Neuronal stem cell (in vitro differentiated cells): ENCODE data around the gene CFAP206.

Source experiments
- DNase-seq: peaks from one replicate; pipeline ENCODE4 v3.0.0-alpha.2; 2013; ENCODE audit warnings: low spot score
- H2AFZ ChIP-seq: one replicate; pipeline ENCODE4 v1.6.1; 2013; ENCODE audit warnings: mild to moderate bottlenecking, low read length, inconsistent platforms
- H2AK5ac ChIP-seq: 2 replicates; pipeline ENCODE4 v1.6.1; 2013; ENCODE audit warnings: low read depth, mild to moderate bottlenecking, inconsistent platforms, low read length, moderate library complexity, mixed read lengths
- H2BK120ac ChIP-seq: 2 replicates; pipeline ENCODE4 v1.6.1; 2013; ENCODE audit warnings: low read depth, mild to moderate bottlenecking, inconsistent platforms, low read length, moderate library complexity, mixed read lengths
- H2BK12ac ChIP-seq: one replicate; pipeline ENCODE4 v1.6.1; 2013; ENCODE audit warnings: low read length, inconsistent platforms
- H2BK15ac ChIP-seq: 2 replicates; pipeline ENCODE4 v1.6.1; 2013; ENCODE audit warnings: mild to moderate bottlenecking, low read length, inconsistent platforms, mixed read lengths
- H2BK5ac ChIP-seq: one replicate; pipeline ENCODE4 v1.6.1; 2013; ENCODE audit warnings: inconsistent platforms, mild to moderate bottlenecking, low read length, moderate library complexity
- H3K14ac ChIP-seq: one replicate; pipeline ENCODE4 v1.6.1; 2013; ENCODE audit warnings: low read length, inconsistent platforms
- H3K18ac ChIP-seq: 2 replicates; pipeline ENCODE4 v1.6.1; 2013; ENCODE audit warnings: low read length, inconsistent platforms
- H3K23ac ChIP-seq: 2 replicates; pipeline ENCODE4 v1.6.1; 2013; ENCODE audit warnings: low read depth, mild to moderate bottlenecking, mixed read lengths, low read length, inconsistent platforms; ENCODE audit not compliant: poor library complexity
- H3K27ac ChIP-seq: replicated peaks from 3 replicates; pipeline ENCODE4 v1.5.1; 2013; ENCODE audit warnings: low read length, inconsistent platforms
- H3K27me3 ChIP-seq, 3 experiments: 2 replicates each; pipeline ENCODE4 v1.6.1; 2013; ENCODE audit warnings: low read length in 3 of 3, mild to moderate bottlenecking in 2 of 3, inconsistent platforms in 1 of 3, low read depth in 1 of 3, mixed read lengths in 1 of 3, moderate library complexity in 1 of 3; ENCODE audit not compliant: control insufficient read depth in 3 of 3, insufficient read depth in 3 of 3
- H3K36me3 ChIP-seq, 2 donors: replicated peaks in 1 of 2; 2 replicates each; pipeline ENCODE4 v1.6.1; 2013; ENCODE audit warnings: low read length in 2 of 2; ENCODE audit not compliant: control insufficient read depth in 2 of 2, insufficient read depth in 2 of 2
- H3K4ac ChIP-seq: 2 replicates; pipeline ENCODE4 v1.6.1; 2013; ENCODE audit warnings: inconsistent platforms, mild to moderate bottlenecking, low read length, moderate library complexity
- H3K4me1 ChIP-seq, 2 donors: 1 replicate in 1 of 2; 2 replicates in 1 of 2; pipeline ENCODE4 v1.6.1; 2013; ENCODE audit warnings: low read length in 2 of 2, low read depth in 1 of 2; ENCODE audit not compliant: control insufficient read depth in 2 of 2, insufficient read depth in 1 of 2
- H3K4me2 ChIP-seq: one replicate; pipeline ENCODE4 v1.6.1; 2013; ENCODE audit warnings: mild to moderate bottlenecking, low read length, inconsistent platforms; ENCODE audit not compliant: insufficient read depth, poor library complexity, severe bottlenecking
- H3K4me3 ChIP-seq, 2 donors: 2 replicates each; pipeline ENCODE4 v1.5.1; 2013; ENCODE audit warnings: low read length in 2 of 2, mild to moderate bottlenecking in 2 of 2, inconsistent platforms in 1 of 2, moderate library complexity in 1 of 2
- H3K79me1 ChIP-seq: one replicate; pipeline ENCODE4 v1.6.1; 2013; ENCODE audit warnings: low read depth, mild to moderate bottlenecking, inconsistent platforms, low read length, moderate library complexity
- H3K9ac ChIP-seq: one replicate; pipeline ENCODE4 v1.6.1; 2013; ENCODE audit warnings: mild to moderate bottlenecking, low read depth, low read length, inconsistent platforms; ENCODE audit not compliant: poor library complexity
- H3K9me3 ChIP-seq, 2 donors: replicated peaks in 1 of 2; 2 replicates each; pipeline versions ENCODE3 to v1.6.1; 2013; ENCODE audit warnings: low read length in 2 of 2, mild to moderate bottlenecking in 2 of 2, inconsistent platforms in 1 of 2, low read depth in 1 of 2, mixed read lengths in 1 of 2, moderate library complexity in 1 of 2; ENCODE audit not compliant: control insufficient read depth in 2 of 2, insufficient read depth in 1 of 2
- H4K8ac ChIP-seq: one replicate; pipeline ENCODE4 v1.6.1; 2013; ENCODE audit warnings: low read depth, mild to moderate bottlenecking, inconsistent platforms, low read length, moderate library complexity
- H4K91ac ChIP-seq: one replicate; pipeline ENCODE4 v1.6.1; 2013; ENCODE audit warnings: low read length, low read depth, mild to moderate bottlenecking, inconsistent platforms; ENCODE audit not compliant: poor library complexity
- WGBS, 2 donors: extraction: QIAGEN DNeasy Blood & Tissue Kit; methylation state at CpG; one replicate each; pipeline ENCODE4 v1.1.7; 2013; ENCODE audit warnings: missing lambda C conversion rate in 2 of 2, mixed read lengths in 1 of 2; ENCODE audit not compliant: insufficient read length in 2 of 2, insufficient replicate concordance in 1 of 2; ENCODE audit errors: extremely low coverage in 2 of 2; 5-methylcytosine and 5-hydroxymethylcytosine counted together

CFAP206 gene

DNA sequence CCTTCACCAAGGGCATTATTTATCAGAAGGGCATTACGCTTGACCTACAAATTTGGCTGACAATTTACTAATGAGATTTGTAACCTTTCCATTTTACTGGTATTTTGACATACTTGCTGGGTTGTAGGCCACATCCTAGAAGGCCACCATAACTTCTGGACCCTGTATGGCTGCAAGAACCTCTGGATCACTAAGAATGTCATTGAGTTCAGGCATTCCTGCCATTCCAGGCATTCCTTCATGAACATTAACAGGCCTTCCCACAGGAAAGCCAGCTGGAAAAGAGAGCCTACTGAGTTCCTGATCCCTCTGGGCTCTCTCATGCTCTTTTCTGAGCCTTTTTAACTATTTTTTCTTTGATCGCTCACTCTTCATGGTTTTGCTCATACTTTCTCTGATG lies 36.6 kb downstream of the CFAP206 start:
- no peak overlapping the region for H3K4me2 ChIP-seq
- H2AK5ac ChIP-seq = no peak overlapping the region
- H2BK12ac ChIP-seq = no peak overlapping the region
- H3K4ac ChIP-seq = no peak overlapping the region
- H3K9me3 ChIP-seq = no peaks in the 10 kb centered on the region
- peaks cover 0 to 7% of the 10 kb centered on the region in 2 donors for H3K4me1 ChIP-seq
- H2BK120ac ChIP-seq = no peak overlapping the region
- no peak overlapping the region for H3K14ac ChIP-seq
- no peaks in the 10 kb centered on the region for H3K36me3 ChIP-seq
- no peak overlapping the region for H3K9ac ChIP-seq
- H2BK5ac ChIP-seq = no peak overlapping the region
- no peak overlapping the region for H3K23ac ChIP-seq
- H4K91ac ChIP-seq = no peak overlapping the region
- no peak overlapping the region for H3K18ac ChIP-seq
- H3K79me1 ChIP-seq = no peaks in the 10 kb centered on the region
- H3K27me3 ChIP-seq = no peaks in the 10 kb centered on the region
- H4K8ac ChIP-seq = no peak overlapping the region
- no peak overlapping the region for H2BK15ac ChIP-seq
- no peak overlapping the region for H2AFZ ChIP-seq
- WGBS, 2 donors = no CpG with 5 or more reads among the region's 2 CpGs
- no peak overlapping the region for H3K4me3 ChIP-seq
- H3K27ac ChIP-seq = peak overlapping the region; percentile 68
- DNase-seq = peak; percentile 48

- Histone ChIP-seq H3K4ac (no peak overlapping the region), H3K23ac (no peak overlapping the region), H2AK5ac (no peak overlapping the region), H3K27me3 (peaks cover 0 to under 1% (median 0%) of the 10 kb centered on the region in 3 experiments), H3K79me1 (peaks cover 2% of the 10 kb centered on the region), H4K91ac (no peak overlapping the region), H2BK5ac (no peak overlapping the region), H3K9me3 (no peaks in the 10 kb centered on the region), H2BK120ac (no peak overlapping the region), H2BK12ac (no peak overlapping the region), H3K14ac (no peak overlapping the region), H3K36me3 (no peaks in the 10 kb centered on the region), H3K18ac (no peak overlapping the region), H3K4me1 (no peaks in the 10 kb centered on the region), H2AFZ (no peak overlapping the region), H3K4me3 (no peak overlapping the region), H3K27ac (no peak overlapping the region), H3K9ac (no peak overlapping the region), H4K8ac (no peak overlapping the region), H3K4me2 (no peak overlapping the region), H2BK15ac (no peak overlapping the region)
- no peak for DNase-seq
- no CpG with 5 or more reads among the region's 2 CpGs for WGBS, 2 donors
Observed at GRCh38 chr6:87465051-87465450, 57.3 kb downstream of the CFAP206 start.

DNA sequence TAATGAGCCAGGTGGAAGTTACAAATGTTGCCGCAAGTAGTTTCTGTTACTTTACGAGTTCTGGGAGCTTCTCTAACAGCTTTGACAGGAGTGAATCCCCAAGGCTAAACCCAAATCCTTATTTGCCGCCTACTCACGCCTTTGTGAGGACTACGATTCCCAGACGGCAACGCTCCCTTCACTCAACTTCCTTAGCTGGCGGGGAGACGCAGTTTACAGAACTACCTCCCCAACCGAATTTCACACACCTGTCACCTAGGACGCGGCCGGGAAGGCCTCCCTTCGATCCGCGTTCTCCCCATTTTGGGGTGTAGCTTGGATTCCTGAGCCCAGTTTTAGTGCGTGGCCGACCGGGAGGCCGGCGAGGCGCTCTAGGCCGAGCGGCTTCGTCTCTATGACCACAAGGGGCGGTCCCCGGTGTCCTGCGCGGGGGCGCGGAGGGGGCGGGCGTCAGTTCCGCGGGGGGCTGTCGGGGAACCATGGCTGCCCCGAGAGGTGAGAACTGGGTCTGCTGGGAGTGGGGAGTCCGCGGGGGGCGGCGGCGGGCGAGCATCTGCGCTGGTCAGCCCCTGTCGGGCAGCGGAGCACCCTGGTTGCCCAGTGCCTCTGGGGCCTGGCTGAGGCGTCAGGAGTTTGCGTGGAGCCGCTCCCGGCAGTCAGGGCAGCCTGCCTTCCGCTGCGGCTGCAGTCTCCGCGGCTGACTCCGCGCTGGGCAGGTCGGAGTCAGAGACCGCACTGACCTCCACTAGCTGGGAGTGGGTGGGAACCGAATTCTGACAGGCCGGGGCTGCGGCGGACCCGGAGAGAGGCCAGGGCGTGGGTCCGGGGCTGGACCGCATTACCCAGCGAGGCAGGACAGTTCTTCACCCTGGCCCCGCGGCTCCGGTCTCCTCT lies 65.0 kb downstream of the CFAP206 start, which contains the start of gene SLC35A1:
SLC35A1 (plus strand) TSS at position 450 of the 894 bp plus-strand sequence; CDS start at position 480, 30 bp downstream.
- H3K23ac ChIP-seq = peak within 1 kb of the TSS; percentile 62
- H3K36me3 ChIP-seq = no peaks in the 10 kb centered on the region
- H3K4me2 ChIP-seq = peak within 1 kb of the TSS; percentile 65
- H2BK12ac ChIP-seq = peak within 1 kb of the TSS; percentile 78
- peak within 1 kb of the TSS; percentile 85 to 89 for H3K4me3 ChIP-seq
- H3K14ac ChIP-seq = peak within 1 kb of the TSS; percentile 78
- H2BK15ac ChIP-seq = peak within 1 kb of the TSS; percentile 69
- H3K18ac ChIP-seq = peak within 1 kb of the TSS; percentile 98
- no peak within 1 kb of the TSS for H2AK5ac ChIP-seq
- WGBS, 2 donors = no CpG with 5 or more reads among the region's 70 CpGs
- peak within 1 kb of the TSS; percentile 50 for H3K27ac ChIP-seq
- peak within 1 kb of the TSS; percentile 96 for H2AFZ ChIP-seq
- no peak within 1 kb of the TSS for H4K91ac ChIP-seq
- H3K9me3 ChIP-seq = no peaks in the 10 kb centered on the region
- H4K8ac ChIP-seq = no peak within 1 kb of the TSS
- H2BK5ac ChIP-seq = no peak within 1 kb of the TSS
- H3K4me1 ChIP-seq = peaks cover 0 to 5% of the 10 kb centered on the region in 2 donors
- DNase-seq = peak; percentile 82
- no peak within 1 kb of the TSS for H2BK120ac ChIP-seq
- no peaks in the 10 kb centered on the region for H3K79me1 ChIP-seq
- peaks cover 0 to 6% (median 0%) of the 10 kb centered on the region in 3 experiments for H3K27me3 ChIP-seq
- peak within 1 kb of the TSS; percentile 96 for H3K9ac ChIP-seq
- H3K4ac ChIP-seq = no peak within 1 kb of the TSS

- H4K8ac ChIP-seq = no peak overlapping the region
- H3K23ac ChIP-seq = peak overlapping the region; percentile 62
- no peak overlapping the region for H3K14ac ChIP-seq
- H2AFZ ChIP-seq = peak overlapping the region; percentile 96
- peaks cover 0 to 6% (median 0%) of the 10 kb centered on the region in 3 experiments for H3K27me3 ChIP-seq
- H3K36me3 ChIP-seq = no peaks in the 10 kb centered on the region
- no peak for DNase-seq
- H3K9me3 ChIP-seq = no peaks in the 10 kb centered on the region
- H3K18ac ChIP-seq = peak overlapping the region; percentile 97
- H2BK15ac ChIP-seq = no peak overlapping the region
- H3K4me2 ChIP-seq = peak overlapping the region; percentile 65
- H3K4ac ChIP-seq = no peak overlapping the region
- no peak overlapping the region for H2AK5ac ChIP-seq
- H3K4me3 ChIP-seq = peak overlapping the region; percentile 85 to 89
- H3K9ac ChIP-seq = peak overlapping the region; percentile 96
- no peak overlapping the region for H2BK12ac ChIP-seq
- H2BK120ac ChIP-seq = no peak overlapping the region
- H3K4me1 ChIP-seq = peaks cover 0 to 5% of the 10 kb centered on the region in 2 donors
- H3K79me1 ChIP-seq = no peaks in the 10 kb centered on the region
- WGBS, 2 donors = no CpG with 5 or more reads among the region's 15 CpGs
- peak overlapping the region; percentile 50 for H3K27ac ChIP-seq
- H2BK5ac ChIP-seq = no peak overlapping the region
- no peak overlapping the region for H4K91ac ChIP-seq
Observed at GRCh38 chr6:87473419-87473903, 65.7 kb downstream of the CFAP206 start.
